ENCODE results near the gene CETN3.

DNA sequence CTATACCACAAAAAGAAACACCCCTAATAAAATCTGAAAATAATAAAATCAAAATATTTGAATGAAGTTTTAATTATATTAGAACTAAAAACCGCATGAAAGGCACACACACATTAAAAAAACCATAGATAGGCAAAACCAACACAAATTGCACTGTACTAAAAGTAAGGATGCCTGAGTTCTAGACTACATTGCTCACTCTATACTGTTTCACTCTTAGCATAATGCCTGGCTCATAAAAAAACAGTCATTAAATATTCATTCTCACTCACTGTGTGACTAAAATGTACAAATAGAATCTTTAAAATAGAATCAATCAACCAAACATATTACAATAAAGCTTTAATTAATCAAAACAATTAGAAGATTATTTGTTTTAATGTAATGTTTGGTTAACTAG, 41.7 kb downstream of the CETN3 start:
- TF ChIP-seq ZNF776 (CRISPR knock-in tag; IDR thresholded peaks at IDR 0.05) (no peak), ZNF224 (CRISPR knock-in tag; IDR thresholded peaks at IDR 0.05) (no peak), ZNF746 (CRISPR knock-in tag; IDR thresholded peaks at IDR 0.05) (no peak), ZNF564 (CRISPR knock-in tag; IDR thresholded peaks at IDR 0.05) (no peak), EZH2 (conservative IDR thresholded peaks at IDR 0.05; ENCODE audit: low read depth, low read length) (no peak), ZNF260 (CRISPR knock-in tag; IDR thresholded peaks at IDR 0.05; ENCODE audit: borderline replicate concordance, low read depth) (no peak), POLR2A (IDR thresholded peaks at IDR 0.05; ENCODE audit: insufficient read depth in 1 of 2, low read depth in 2 of 2, low read length in 2 of 2) (no peak)
- TF ChIP-seq, protein P1, sequence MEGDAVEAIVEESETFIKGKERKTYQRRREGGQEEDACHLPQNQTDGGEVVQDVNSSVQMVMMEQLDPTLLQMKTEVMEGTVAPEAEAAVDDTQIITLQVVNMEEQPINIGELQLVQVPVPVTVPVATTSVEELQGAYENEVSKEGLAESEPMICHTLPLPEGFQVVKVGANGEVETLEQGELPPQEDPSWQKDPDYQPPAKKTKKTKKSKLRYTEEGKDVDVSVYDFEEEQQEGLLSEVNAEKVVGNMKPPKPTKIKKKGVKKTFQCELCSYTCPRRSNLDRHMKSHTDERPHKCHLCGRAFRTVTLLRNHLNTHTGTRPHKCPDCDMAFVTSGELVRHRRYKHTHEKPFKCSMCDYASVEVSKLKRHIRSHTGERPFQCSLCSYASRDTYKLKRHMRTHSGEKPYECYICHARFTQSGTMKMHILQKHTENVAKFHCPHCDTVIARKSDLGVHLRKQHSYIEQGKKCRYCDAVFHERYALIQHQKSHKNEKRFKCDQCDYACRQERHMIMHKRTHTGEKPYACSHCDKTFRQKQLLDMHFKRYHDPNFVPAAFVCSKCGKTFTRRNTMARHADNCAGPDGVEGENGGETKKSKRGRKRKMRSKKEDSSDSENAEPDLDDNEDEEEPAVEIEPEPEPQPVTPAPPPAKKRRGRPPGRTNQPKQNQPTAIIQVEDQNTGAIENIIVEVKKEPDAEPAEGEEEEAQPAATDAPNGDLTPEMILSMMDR (CRISPR knock-in tag; IDR thresholded peaks at IDR 0.05) = no peak

All from HepG2 (cell line).